Measurements from ENCODE around the gene PSAP.

Gene PSAP

DNA sequence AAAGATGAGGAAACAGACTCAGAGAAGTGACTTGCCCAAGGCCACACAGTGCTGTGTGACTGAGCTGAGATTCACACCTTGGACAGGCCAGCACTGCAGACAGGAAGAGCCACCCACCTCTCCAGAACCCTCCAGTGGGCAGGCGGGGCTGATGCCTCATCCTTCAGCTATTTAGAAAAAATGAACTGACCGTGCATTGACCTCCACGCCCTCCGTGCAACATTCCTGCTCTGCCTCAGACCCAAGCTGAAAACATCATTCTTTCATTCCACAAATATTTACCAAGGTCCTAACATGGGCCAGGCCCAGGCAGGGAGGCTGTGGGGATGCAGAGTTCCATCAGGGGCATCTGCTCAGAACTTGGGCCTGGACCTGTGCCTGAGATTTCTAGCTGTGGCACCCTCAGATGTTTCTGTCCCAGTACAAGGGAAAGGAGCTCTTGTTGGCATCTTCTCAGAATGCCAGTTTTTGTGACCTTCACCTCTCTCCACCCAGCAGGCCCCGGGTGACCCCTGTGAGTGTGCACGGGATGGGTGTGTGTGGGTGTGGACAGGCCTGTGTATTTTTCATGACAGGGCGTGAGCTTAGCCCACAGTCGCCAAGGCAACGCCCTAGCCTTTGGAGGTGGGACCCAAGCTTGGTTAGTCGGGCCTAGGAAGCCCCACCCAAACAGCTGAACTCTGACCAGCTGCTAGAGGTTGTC, 84.2 kb downstream of the PSAP start:
- FAIRE-seq (no peak), DNase-seq (ENCODE audit: insufficient read length, low spot score) (no peak)
- no peak for TF ChIP-seq CTCF (IDR thresholded peaks at IDR 0.05; ENCODE audit: insufficient read depth, missing control alignments)
